ENCODE measurements around the gene SIX1. TPM values are rescaled to one million over a fixed set of nuclear protein-coding genes. Genes with fewer than 3 reads are reported as not detected.

Gene SIX1
- polyA plus RNA-seq, 1 of the 3 experiments (the other 2 are of a cell fraction) = 52.1 TPM

DNA sequence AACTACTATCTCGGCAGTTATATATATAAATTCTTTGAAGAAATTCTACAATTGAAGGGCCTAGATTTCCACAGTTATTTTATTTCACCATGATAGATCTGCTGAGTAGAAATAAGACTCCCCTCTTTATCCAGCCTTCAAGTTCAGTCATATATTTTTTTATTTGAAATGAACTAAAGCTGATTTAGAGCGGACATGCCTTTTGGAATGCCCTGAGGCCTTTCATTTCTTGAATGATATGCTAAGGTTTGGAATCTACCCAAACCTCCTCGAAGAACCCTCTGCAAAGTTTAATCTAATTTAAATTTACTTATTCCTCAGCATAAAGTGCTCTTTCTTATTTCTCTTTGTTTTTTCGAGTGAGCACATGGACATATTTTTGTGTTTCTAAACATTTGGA, 15.1 kb downstream of the SIX1 start (continued):
- no peak for TF ChIP-seq POLR2AphosphoS5 (IDR thresholded peaks at IDR 0.05; ENCODE audit: low read depth, low read length)
- no peak for TF ChIP-seq GATA2 (CRISPR knock-in tag; IDR thresholded peaks at IDR 0.05)

DNA sequence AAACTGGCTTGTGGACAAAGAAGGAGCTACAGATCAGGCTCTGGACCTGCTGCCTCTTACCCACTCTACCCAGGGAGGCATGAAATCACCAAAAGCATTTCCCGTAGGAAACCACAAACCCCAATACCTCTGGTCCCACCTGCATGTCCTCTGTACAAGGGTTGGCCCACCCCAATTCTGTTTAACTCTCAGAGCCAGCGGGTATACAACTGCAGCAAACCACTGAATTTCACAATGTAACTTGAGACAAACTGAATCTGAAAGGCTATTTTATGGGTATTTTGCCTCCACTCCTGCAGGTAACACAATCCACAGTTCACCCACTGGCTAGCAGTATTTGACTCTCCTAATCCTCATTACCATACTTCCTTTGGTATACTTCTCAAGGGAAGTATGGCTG, 16.5 kb downstream of the SIX1 start:
- Histone ChIP-seq H3F3A (replicated peaks; ENCODE audit: insufficient read depth) (peaks cover 10% of the 10 kb centered on the region), H3K4me2 (0 out of 2 replicates have a peak overlapping the region, but pooled peaks have one; percentile 26), H3K36me3 (replicated peaks in 1 of 2; ENCODE audit: control insufficient read depth in 1 of 2, insufficient read depth in 2 of 2, low read length in 1 of 2) (peaks cover 5 to 7% of the 10 kb centered on the region in 2 experiments), H3K27ac (ENCODE audit: low read depth in 2 of 2, low read length in 1 of 2) (peak overlapping the region; percentile 17 to 28; a peak in 2 of 4 replicates), H3K9me2 (no peaks in the 10 kb centered on the region), H3K27me3 (ENCODE audit: insufficient read depth) (no peaks in the 10 kb centered on the region), H2AFZ (ENCODE audit: low read depth) (no peak overlapping the region), H3K79me2 (ENCODE audit: insufficient read depth) (peaks cover 31% of the 10 kb centered on the region), H3K9me3 (no peaks in the 10 kb centered on the region), H4K20me1 (ENCODE audit: insufficient read depth) (no peaks in the 10 kb centered on the region), H3K4me1 (ENCODE audit: control insufficient read depth in 1 of 2, insufficient read depth in 2 of 2, low read depth in 1 of 2, low read length in 1 of 2) (peaks cover 8 to 13% of the 10 kb centered on the region in 2 experiments; a peak in 3 of 4 replicates), H3K4me3 (ENCODE audit: low read depth in 2 of 2, low read length in 1 of 2) (no peak overlapping the region), H3K9ac (no peak overlapping the region)
- 54% methylated on average over 2 of the region's 2 CpGs for WGBS (ENCODE audit: low lambda C conversion rate)
- CTCF ChIA-PET = interaction anchor here (1.9 to 5.0 kb wide), 2 partner anchors 10 to 620 kb away, joined by 6 to 21 read pairs; no protein-coding TSS in a partner anchor
- 0 out of 2 replicates have a peak, but pooled peaks have one; percentile 45 for TF ChIP-seq POLR2AphosphoS5 (IDR thresholded peaks at IDR 0.05; ENCODE audit: low read depth, low read length)
- TF ChIP-seq TCF12 (IDR thresholded peaks at IDR 0.05) = no peak
- TF ChIP-seq MXI1 (IDR thresholded peaks at IDR 0.05; ENCODE audit: low read depth, low read length) = no peak
- TF ChIP-seq GABPA (IDR thresholded peaks at IDR 0.05; ENCODE audit: low read depth) = no peak
- no peak for TF ChIP-seq IRF3 (IDR thresholded peaks at IDR 0.05; ENCODE audit: low read depth, low read length)
- no peak for TF ChIP-seq TAF1 (IDR thresholded peaks at IDR 0.05; ENCODE audit: borderline replicate concordance, low read depth, low read length)
- DNase-seq = no peak
- POLR2A ChIA-PET = no interaction called here

DNA sequence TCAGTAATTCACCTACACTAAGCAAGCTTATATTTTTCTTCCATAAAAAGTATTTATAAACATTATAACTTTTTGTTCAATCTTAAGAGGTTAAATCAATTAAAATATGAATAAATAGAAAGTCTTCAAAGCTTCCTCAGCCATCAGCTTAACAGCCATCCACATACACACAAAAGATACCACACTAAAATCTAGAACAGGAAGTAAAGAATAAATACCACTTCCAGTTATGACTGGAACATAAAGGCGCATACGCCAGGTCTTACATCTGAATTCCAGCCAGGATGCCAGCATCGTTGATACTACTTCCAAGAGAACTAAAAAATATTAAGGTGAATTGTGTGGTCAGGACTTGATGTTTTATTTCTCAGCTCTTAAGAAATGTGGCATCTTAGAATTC, 17.0 kb downstream of the SIX1 start:
- H3K27me3 ChIP-seq (ENCODE audit: insufficient read depth) = no peaks in the 10 kb centered on the region
- H2AFZ ChIP-seq (ENCODE audit: low read depth) = no peak overlapping the region
- peaks cover 31% of the 10 kb centered on the region; the same call in 1 of the 2 replicates for H3K79me2 ChIP-seq (ENCODE audit: insufficient read depth)
- no peaks in the 10 kb centered on the region for H4K20me1 ChIP-seq (ENCODE audit: insufficient read depth)
- no peak overlapping the region for H3K4me2 ChIP-seq
- TF ChIP-seq ELF1 (IDR thresholded peaks at IDR 0.05) (no peak), TEAD4 (IDR thresholded peaks at IDR 0.05; ENCODE audit: borderline replicate concordance, insufficient read depth) (no peak), EP300 (IDR thresholded peaks at IDR 0.05; ENCODE audit: borderline replicate concordance in 1 of 2, low read depth in 1 of 2, low read length in 1 of 2) (no peak), NFIC (IDR thresholded peaks at IDR 0.05; ENCODE audit: borderline replicate concordance) (no peak), FOXM1 (IDR thresholded peaks at IDR 0.05; ENCODE audit: low read depth) (no peak), NRF1 (IDR thresholded peaks at IDR 0.05; ENCODE audit: low read depth, low read length) (no peak), FOXJ3 (CRISPR knock-in tag; IDR thresholded peaks at IDR 0.05) (no peak)
- TF ChIP-seq, protein P1, sequence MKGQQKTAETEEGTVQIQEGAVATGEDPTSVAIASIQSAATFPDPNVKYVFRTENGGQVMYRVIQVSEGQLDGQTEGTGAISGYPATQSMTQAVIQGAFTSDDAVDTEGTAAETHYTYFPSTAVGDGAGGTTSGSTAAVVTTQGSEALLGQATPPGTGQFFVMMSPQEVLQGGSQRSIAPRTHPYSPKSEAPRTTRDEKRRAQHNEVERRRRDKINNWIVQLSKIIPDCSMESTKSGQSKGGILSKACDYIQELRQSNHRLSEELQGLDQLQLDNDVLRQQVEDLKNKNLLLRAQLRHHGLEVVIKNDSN (IDR thresholded peaks at IDR 0.05; ENCODE audit: borderline replicate concordance, low read depth) = no peak
- ChIA-PET POLR2A (no interaction called here), CTCF (interaction anchor here (1.1 to 5.0 kb wide), 3 partner anchors 10 to 653 kb away, joined by 3 to 21 read pairs (median 6); no protein-coding TSS in a partner anchor)
- H3K4me3 ChIP-seq (ENCODE audit: low read depth in 2 of 2, low read length in 1 of 2) = no peak overlapping the region
- H3F3A ChIP-seq (replicated peaks; ENCODE audit: insufficient read depth) = peaks cover 10% of the 10 kb centered on the region
- peak overlapping the region; percentile 17 to 43; a peak in 2 of 4 replicates for H3K27ac ChIP-seq (ENCODE audit: low read depth in 2 of 2, low read length in 1 of 2)
- no peak for DNase-seq
- peaks cover 3 to 13% of the 10 kb centered on the region in 2 experiments; a peak in 3 of 4 replicates for H3K4me1 ChIP-seq (ENCODE audit: control insufficient read depth in 1 of 2, insufficient read depth in 2 of 2, low read depth in 1 of 2, low read length in 1 of 2)
- no peaks in the 10 kb centered on the region for H3K9me3 ChIP-seq
- WGBS (ENCODE audit: low lambda C conversion rate) = 81% methylated on average over 3 of the region's 3 CpGs
- no peaks in the 10 kb centered on the region for H3K9me2 ChIP-seq
- peaks cover 4 to 7% of the 10 kb centered on the region in 2 experiments for H3K36me3 ChIP-seq (replicated peaks in 1 of 2; ENCODE audit: control insufficient read depth in 1 of 2, insufficient read depth in 2 of 2, low read length in 1 of 2)
- H3K9ac ChIP-seq = no peak overlapping the region

All from SK-N-SH (cell line).